Adrenal gland (tissue), 5 donors: ENCODE data around the gene OPRM1.

ENCODE experiments used
- CTCF ChIP-seq, 6 experiments: fragments of 450-650 bp in 4 of 6; fragments of 200-600 bp in 2 of 6; sonication (generic) in 1 of 6; IDR thresholded peaks; 1 replicate in 5 of 6; 2 replicates in 1 of 6; pipeline versions ENCODE4 v1.5.1 to v1.8.0; 2016 to 2021; ENCODE audit warnings: antibody characterized with exemption in 6 of 6, mild to moderate bottlenecking in 2 of 6, moderate library complexity in 1 of 6
- POLR2A ChIP-seq, 2 donors: fragments of 450-650 bp; IDR thresholded peaks; one replicate each; pipeline ENCODE4 v1.6.1; 2017; ENCODE audit warnings: antibody characterized with exemption in 2 of 2, mild to moderate bottlenecking in 2 of 2, moderate library complexity in 1 of 2
- donor health status: DM: no; HTN: no; CAD: no.

GRCh38 chr6:154285826-154286225, 246.8 kb downstream of the OPRM1 start:
- TF ChIP-seq CTCF (IDR thresholded peaks at IDR 0.05) (no peak), POLR2A (IDR thresholded peaks at IDR 0.05) (no peak)
